NCI-H1417 treated with DMSO at 0.1 percent for 48 hours (cell line): Measurements from ENCODE around the gene ERGIC1.
"Not testable (repeated sequence)": the region's sequence is repeated elsewhere in the genome, so short reads cannot be mapped to it uniquely, and the experiment has no call there.

Source experiments
- DNase-seq: peaks from one replicate; lab custom pipeline; 2025; lab: John Stamatoyannopoulos, UW

ERGIC1 gene

DNA sequence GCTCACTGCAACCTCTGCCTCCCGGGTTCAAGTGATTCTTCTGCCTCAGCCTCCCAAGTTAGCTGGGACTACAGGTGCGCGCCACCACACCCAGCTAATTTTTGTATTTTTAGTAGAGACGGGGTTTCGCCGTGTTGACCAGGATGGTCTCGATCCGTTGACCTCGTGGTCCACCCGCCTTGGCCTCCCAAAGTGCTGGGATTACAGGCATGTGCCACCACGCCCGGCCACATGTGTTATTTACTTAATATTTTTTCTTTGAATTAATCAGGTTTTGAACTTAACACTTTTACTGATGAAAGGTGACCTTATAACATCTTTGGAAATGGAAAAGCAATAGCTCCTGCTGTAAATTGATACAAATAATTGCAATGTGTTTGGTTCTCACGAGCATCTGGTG is 13.5 kb downstream of the ERGIC1 start:
- not testable (repeated sequence) for DNase-seq

GRCh38 chr5:172848419-172848818 is 14.4 kb downstream of the ERGIC1 start:
- DNase-seq: no peak

- no peak for DNase-seq
Measured at GRCh38 chr5:172849606-172850453, 15.8 kb downstream of the ERGIC1 start.

- no peak for DNase-seq
Measured at GRCh38 chr5:172850454-172850797, 16.4 kb downstream of the ERGIC1 start.

DNA sequence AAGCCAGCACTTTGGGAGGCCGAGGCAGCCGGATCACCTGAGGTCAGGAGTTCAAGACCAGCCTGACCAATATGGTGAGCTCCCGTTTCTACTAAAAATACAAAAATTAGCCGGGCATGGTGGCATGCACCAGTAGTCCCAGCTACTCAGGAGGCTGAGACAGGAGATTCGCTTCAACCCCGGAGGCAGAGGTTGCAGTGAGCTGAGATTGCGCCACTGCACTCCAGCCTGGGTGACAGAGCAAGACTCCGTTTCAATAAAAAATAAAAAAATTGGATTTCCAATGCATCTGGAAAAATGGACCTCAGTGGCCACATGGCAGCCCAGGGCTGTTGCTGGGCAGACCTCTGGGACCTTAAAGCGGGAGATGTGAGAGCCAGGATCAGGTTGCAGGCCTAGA is 17.2 kb downstream of the ERGIC1 start:
- DNase-seq: not testable (repeated sequence)

GRCh38 chr5:172852490-172853354 is 18.7 kb downstream of the ERGIC1 start:
- DNase-seq: no peak

- DNase-seq: no peak
Measured at GRCh38 chr5:172853355-172853975, 19.4 kb downstream of the ERGIC1 start.

- DNase-seq: no peak
Measured at GRCh38 chr5:172854451-172854871, 20.4 kb downstream of the ERGIC1 start.

GRCh38 chr5:172854971-172855370 is 20.9 kb downstream of the ERGIC1 start:
- DNase-seq: no peak

DNA sequence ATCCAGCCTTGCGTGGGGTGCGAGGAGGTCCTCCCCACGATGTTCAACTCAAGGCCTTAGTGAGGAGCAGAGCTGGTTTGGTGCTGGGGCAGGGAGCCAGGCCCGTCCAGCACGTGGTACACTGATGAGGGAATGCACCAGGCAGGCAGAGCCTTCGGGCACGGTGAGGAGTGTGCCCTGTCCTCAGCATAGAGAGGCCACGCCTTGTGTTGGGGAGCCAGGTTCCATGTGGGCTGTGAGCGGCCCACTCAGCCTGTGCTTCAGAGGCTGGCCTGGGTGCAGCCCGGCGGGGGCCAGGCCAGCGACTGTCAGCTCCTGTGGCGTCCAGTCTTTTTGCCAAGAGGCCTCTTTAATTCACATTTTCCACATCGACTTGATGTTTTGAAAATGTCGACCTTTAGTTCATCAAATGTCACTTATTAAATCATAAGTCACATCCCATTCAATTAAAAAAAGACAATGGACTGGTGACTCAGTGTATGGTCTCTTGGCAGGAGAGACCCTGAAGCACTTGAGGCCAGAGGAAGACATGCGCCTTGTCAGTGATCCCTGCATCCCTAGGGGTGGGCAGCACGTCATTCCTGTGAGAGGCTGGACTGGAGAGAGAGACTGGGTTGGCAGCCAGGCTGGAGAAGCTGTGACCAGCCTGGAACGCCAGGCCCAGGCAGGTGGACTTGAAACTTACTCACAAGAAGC is 21.7 kb downstream of the ERGIC1 start:
- no peak for DNase-seq

- no peak for DNase-seq
Measured at GRCh38 chr5:172856336-172856735, 22.3 kb downstream of the ERGIC1 start.

GRCh38 chr5:172857982-172858381 is 23.9 kb downstream of the ERGIC1 start:
- DNase-seq: no peak

DNA sequence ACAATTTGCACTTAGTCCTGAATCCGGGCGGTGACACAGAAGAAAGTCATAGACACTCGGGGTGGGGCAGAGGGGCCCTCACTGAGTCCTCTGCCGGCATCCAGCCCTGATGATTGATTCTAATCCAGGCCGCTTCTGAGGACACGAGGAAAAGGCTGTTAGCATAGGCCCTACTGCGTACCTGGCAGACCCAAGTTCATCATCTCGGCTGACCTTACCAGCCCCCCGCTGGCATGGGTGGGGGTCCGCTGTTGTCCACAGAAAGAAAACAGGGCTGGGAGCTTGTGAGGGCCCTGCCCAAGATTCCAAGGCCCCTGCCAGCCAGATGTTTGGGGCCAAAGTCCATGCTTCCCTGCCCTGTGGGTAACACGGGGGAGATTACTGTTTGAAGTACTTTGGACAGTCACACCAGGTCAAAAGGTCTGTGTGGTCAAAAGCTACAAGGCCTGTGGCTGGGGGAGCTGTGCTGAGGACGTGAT is 24.5 kb downstream of the ERGIC1 start:
- DNase-seq: no peak

- DNase-seq: no peak
Measured at GRCh38 chr5:172858990-172859811, 25.1 kb downstream of the ERGIC1 start.

DNA sequence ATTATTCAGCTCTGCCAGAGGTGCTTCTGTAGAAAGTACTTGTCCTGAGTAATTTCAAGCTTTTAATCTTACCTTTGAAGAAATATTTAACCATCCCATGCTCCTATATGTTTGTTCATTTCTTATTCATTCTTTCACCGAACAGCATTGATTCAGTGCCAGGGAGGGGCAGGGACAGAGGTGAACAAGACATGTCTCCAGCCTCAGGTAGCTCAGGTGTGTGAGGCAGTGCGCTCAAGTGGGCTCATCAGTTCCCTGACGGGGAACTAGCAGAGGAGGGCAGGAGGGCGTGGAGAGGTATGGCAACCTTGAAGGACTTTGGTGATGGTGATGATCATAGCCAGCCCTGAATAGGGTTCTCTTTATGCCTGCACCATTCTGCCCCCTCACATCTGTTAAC is 25.9 kb downstream of the ERGIC1 start:
- no peak for DNase-seq

DNA sequence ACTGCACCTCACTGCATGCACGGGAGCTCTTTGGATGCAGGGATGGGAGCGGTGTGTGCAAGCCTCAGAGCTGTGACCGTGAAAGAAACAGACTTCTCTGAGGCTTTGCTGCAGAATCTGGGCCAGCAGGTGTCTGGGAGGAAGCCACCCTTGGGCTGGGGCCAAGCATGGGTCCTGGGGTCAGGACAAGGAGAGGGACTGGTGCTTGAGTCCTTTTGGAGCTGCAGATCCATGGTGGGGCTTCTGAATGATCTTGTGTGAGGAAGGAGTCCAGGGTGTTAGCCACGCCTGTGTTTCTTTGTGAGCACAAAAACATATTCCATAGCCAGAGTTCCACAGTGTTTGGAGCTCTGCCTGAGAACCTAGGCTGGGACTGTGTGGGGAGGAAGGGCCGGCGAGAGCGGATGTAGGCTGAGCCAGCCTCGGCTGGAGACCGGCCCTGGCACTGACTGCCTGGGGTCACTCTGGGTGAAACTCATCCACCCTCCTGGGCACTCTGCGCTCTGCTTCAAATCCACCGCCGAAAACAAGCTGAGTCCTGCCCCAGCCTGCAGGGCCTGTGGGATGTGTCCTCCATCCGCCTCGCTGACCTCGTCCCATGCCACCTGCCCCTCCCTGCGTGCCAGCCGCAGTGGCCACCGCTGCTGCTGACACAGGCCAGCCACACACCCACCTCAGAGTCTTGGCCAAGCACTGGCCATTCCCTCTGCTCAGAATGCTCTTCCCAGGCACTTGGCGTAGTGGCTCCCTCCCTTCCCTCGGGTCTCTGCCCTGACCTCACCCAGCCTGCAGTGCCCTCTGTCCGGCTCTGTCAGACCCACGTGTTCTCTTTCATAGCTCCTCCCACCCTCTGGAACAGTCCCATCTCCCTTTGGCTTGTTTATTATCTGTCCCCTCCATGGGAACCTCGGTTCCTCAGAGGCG is 26.7 kb downstream of the ERGIC1 start:
- DNase-seq: no peak

DNA sequence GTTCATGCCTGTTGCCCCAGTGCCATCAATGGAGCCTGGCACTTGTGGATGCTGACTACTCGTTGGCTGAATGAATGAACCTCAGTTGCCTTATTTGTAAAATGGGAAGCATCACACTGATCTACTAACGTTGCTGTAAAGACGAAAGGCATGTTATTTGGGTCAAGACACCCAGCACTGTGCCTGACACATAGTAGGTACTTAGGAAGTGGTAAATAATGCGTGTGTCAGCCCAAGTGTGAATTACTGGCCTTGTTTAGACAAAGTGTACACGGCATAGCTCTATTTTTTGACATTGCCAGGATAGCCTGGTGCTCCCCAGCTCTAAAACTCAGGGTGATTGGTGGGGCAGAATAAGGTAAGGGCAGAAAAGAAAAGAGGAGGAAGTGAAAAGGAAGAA is 27.4 kb downstream of the ERGIC1 start:
- DNase-seq: no peak

GRCh38 chr5:172862165-172862801 is 28.2 kb downstream of the ERGIC1 start:
- no peak for DNase-seq

DNA sequence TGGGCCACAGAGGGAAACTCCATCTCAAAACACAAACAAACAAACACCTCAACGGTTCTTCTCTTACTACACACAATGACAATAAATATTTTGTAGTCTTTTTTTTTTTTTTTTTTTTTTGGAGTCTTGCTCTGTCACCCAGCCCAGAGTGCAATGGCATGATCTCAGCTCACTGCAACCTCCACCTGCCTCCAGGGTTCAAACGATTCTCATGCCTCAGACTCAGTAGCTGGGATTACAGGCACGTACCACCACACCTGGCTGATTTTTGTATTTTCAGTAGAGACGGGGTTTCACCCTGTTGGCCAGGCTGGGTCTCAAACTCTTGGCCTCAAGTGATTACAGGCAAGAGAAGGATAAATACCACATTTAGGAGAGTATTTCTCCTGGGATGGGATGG is 30.1 kb downstream of the ERGIC1 start:
- not testable (repeated sequence) for DNase-seq
